CD4-positive, alpha-beta T cell treated with Interleukin-17A for 1 hour (primary cell): ENCODE results near the gene SLC25A41.
"Not testable (repeated sequence)": the region's sequence is repeated elsewhere in the genome, so short reads cannot be mapped to it uniquely, and the experiment has no call there.

Experiments used
- DNase-seq: peaks from one replicate; pipeline ENCODE4 v3.0.0-alpha.2; 2020

Gene SLC25A41

GRCh38 chr19:6402837-6403608, 30.5 kb downstream of the SLC25A41 start:
- DNase-seq, result no peak

GRCh38 chr19:6402058-6402457, 31.5 kb downstream of the SLC25A41 start:
- DNase-seq, result no peak

- DNase-seq, result not testable (repeated sequence)
These were observed 33.3 kb downstream of the SLC25A41 start for GRCh38 chr19:6400062-6400944.

- DNase-seq, result no peak
These were observed 37.3 kb downstream of the SLC25A41 start for GRCh38 chr19:6396305-6396704.

GRCh38 chr19:6394831-6395230, 38.7 kb downstream of the SLC25A41 start:
- DNase-seq, result no peak

GRCh38 chr19:6393983-6394412, 39.6 kb downstream of the SLC25A41 start:
- DNase-seq, result peak; percentile 80

- peak; percentile 96 for DNase-seq
These were observed 40.2 kb downstream of the SLC25A41 start, which contains the start of gene GTF2F1 for GRCh38 chr19:6393074-6393982. GTF2F1 (minus strand) TSS chr19:6393164; CDS start chr19:6392995, 169 bp downstream.

GRCh38 chr19:6392221-6393073, 41.1 kb downstream of the SLC25A41 start:
- DNase-seq, result no peak

GRCh38 chr19:6387372-6387771, 46.2 kb downstream of the SLC25A41 start:
- DNase-seq, result no peak

GRCh38 chr19:6384381-6384780, 49.2 kb downstream of the SLC25A41 start:
- no peak for DNase-seq

- no peak for DNase-seq
These were observed 50.4 kb downstream of the SLC25A41 start for GRCh38 chr19:6383188-6383587.

GRCh38 chr19:6381030-6381750, 52.4 kb downstream of the SLC25A41 start:
- DNase-seq, result no peak

- DNase-seq, result no peak
These were observed 53.8 kb downstream of the SLC25A41 start for GRCh38 chr19:6379744-6380143.

- no peak for DNase-seq
These were observed 55.1 kb downstream of the SLC25A41 start for GRCh38 chr19:6378486-6378885.

- no peak for DNase-seq
These were observed 55.5 kb downstream of the SLC25A41 start for GRCh38 chr19:6378041-6378440.

- DNase-seq, result no peak
These were observed 56.9 kb downstream of the SLC25A41 start for GRCh38 chr19:6376512-6377190.
